Calu3 (cell line): ENCODE measurements around the gene EPS8L2. TPM values are rescaled to one million over a fixed set of nuclear protein-coding genes. Genes with fewer than 3 reads are reported as not detected.

Experiments
- BruUV-seq: library from RNA; stranded (reverse); fragments of 400-500 nt; replicated peaks from 2 replicates; lab custom pipeline; 2021; lab: Mats Ljungman, UMichigan
- CTCF ChIA-PET: fragments of 300-600 bp; sonication (Branson Sonifier 250); formaldehyde crosslinking; loops from one replicate; lab custom pipeline; 2022; ENCODE audit warnings: antibody characterized with exemption; lab: Charles Lee
- DNase-seq: peaks from one replicate; pipeline ENCODE4 v3.0.0; 2022
- H3K27ac Mint-ChIP-seq: one replicate; pipeline ENCODE4 v1.8.0; 2022; ENCODE audit warnings: mixed read lengths; ENCODE audit not compliant: unreplicated experiment
- H3K27me3 Mint-ChIP-seq: one replicate; pipeline ENCODE4 v1.8.0; 2022; ENCODE audit warnings: mixed read lengths; ENCODE audit not compliant: unreplicated experiment
- H3K36me3 Mint-ChIP-seq: one replicate; pipeline ENCODE4 v1.8.0; 2022; ENCODE audit warnings: mild to moderate bottlenecking, moderate library complexity, mixed read lengths; ENCODE audit not compliant: insufficient read depth, unreplicated experiment
- H3K4me1 Mint-ChIP-seq: one replicate; pipeline ENCODE4 v1.8.0; 2022; ENCODE audit warnings: mild to moderate bottlenecking, low read depth, mixed read lengths; ENCODE audit not compliant: unreplicated experiment
- H3K4me3 Mint-ChIP-seq: one replicate; pipeline ENCODE4 v1.8.0; 2022; ENCODE audit warnings: mild to moderate bottlenecking, low read depth, moderate library complexity, mixed read lengths; ENCODE audit not compliant: unreplicated experiment
- H3K9me3 Mint-ChIP-seq: one replicate; pipeline ENCODE4 v1.8.0; 2022; ENCODE audit warnings: low read depth, mixed read lengths; ENCODE audit not compliant: unreplicated experiment
- intact Hi-C: fragments of 100-400 bp; cut with micrococcal nuclease; formaldehyde crosslinking; loops from one replicate; pipeline ENCODE4 v1.10.0; 2022; ENCODE audit not compliant: unreplicated experiment
- total RNA-seq: library from RNA; stranded (reverse); gene quantifications from 2 replicates; pipeline ENCODE4 v1.2.3, GENCODE V29; 2022
- TF ChIP-seq, protein P1 (sequence below): fragments of 200-600 bp; IDR thresholded peaks from one replicate; pipeline ENCODE4 v1.8.0; 2022; ENCODE audit warnings: antibody characterized with exemption; ENCODE audit not compliant: unreplicated experiment

The EPS8L2 gene
- total RNA-seq, 1 experiment from 2014 or later: 212 TPM

GRCh38 chr11:690738-691633 lies 15.0 kb upstream of the EPS8L2 start:
- peaks cover 12% of the 10 kb centered on the region for H3K4me1 Mint-ChIP-seq
- no peaks in the 10 kb centered on the region for H3K9me3 Mint-ChIP-seq
- no peaks in the 10 kb centered on the region for H3K27me3 Mint-ChIP-seq
- peaks cover 66% of the 10 kb centered on the region for H3K36me3 Mint-ChIP-seq
- CTCF ChIA-PET: no interaction called here
- H3K4me3 Mint-ChIP-seq: no peak overlapping the region
- DNase-seq: no peak
- no peak overlapping the region for H3K27ac Mint-ChIP-seq
- TF ChIP-seq, protein P1, sequence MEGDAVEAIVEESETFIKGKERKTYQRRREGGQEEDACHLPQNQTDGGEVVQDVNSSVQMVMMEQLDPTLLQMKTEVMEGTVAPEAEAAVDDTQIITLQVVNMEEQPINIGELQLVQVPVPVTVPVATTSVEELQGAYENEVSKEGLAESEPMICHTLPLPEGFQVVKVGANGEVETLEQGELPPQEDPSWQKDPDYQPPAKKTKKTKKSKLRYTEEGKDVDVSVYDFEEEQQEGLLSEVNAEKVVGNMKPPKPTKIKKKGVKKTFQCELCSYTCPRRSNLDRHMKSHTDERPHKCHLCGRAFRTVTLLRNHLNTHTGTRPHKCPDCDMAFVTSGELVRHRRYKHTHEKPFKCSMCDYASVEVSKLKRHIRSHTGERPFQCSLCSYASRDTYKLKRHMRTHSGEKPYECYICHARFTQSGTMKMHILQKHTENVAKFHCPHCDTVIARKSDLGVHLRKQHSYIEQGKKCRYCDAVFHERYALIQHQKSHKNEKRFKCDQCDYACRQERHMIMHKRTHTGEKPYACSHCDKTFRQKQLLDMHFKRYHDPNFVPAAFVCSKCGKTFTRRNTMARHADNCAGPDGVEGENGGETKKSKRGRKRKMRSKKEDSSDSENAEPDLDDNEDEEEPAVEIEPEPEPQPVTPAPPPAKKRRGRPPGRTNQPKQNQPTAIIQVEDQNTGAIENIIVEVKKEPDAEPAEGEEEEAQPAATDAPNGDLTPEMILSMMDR: no peak
- BruUV-seq: no TSS peak
- intact Hi-C loops: no loop called here

DNA sequence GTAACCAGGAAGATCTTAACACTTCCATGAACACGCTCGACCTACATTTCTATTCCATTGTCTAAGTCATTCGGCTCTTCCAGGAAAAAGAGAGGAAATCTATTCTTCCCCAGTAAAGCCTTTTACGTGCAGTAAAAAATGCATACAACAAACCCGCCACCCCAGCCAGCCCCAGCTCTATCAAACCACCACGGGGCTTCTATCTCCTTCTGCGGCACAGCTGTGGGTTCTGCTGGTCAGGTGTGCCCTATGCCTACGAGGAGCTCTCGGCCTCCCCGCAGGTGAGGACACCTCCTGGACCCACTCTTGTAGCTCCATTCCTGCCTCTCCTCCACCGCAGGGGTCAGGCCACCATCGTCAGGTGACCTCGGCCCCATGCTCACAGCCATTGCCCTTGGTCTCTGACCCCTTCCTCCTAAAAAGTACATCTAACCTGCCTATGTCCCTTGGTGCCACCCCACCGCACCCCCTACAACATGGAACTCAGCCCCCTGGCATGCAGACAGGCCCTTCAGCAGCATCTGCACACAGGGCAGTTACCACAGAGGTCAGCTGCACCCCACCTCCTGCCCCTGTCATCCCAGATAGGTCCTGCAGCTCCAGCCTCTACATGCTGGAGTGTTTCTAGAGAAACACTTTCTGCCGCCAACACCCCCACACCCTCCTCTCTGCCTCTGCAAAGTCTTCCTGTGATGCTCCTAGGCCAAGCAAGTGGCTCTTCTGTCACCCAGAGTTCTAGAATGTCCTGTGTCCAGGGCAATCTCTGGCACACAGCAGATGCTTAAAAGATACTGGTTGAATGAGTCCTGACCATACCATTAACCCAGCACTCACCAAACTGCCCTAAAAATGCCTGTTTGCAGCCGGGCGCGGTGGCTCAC lies 14.1 kb upstream of the EPS8L2 start:
- H3K4me1 Mint-ChIP-seq: peaks cover 12% of the 10 kb centered on the region
- no peaks in the 10 kb centered on the region for H3K27me3 Mint-ChIP-seq
- BruUV-seq: no TSS peak
- intact Hi-C loops: no loop called here
- TF ChIP-seq, protein P1: no peak
- H3K9me3 Mint-ChIP-seq: no peaks in the 10 kb centered on the region
- no peak overlapping the region for H3K27ac Mint-ChIP-seq
- CTCF ChIA-PET: no interaction called here
- no peak for DNase-seq
- H3K4me3 Mint-ChIP-seq: no peak overlapping the region
- peaks cover 68% of the 10 kb centered on the region for H3K36me3 Mint-ChIP-seq

DNA sequence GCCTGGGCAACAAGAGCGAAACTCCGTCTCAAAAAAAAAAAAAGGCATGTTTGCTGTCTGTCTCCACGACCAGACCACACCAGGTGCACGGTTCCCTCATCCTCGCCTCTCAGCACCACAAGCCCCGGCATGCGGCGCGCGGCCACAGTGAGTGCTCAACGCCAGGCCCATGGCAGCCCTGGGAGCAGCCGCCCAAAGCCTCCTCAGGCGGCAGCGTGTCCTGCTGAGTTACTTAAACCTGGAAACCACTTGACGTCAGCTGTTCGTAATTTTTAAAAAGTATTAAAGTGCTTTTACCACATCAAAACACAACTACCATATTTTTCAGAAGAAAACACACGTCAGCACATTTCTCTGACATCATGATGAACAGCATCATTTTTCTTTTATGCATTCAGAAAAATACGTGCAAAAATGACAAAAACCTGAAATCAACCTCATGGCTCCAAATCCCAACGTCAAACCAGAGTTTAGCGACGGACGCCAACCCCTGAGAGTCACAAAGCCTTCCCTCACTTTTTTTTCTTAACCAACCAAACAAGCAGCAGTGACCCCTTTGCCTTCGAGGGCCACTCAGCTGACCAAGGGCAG lies 13.1 kb upstream of the EPS8L2 start:
- TF ChIP-seq, protein P1: no peak
- H3K27me3 Mint-ChIP-seq: no peaks in the 10 kb centered on the region
- peaks cover 12% of the 10 kb centered on the region for H3K4me1 Mint-ChIP-seq
- CTCF ChIA-PET: no interaction called here
- H3K9me3 Mint-ChIP-seq: no peaks in the 10 kb centered on the region
- DNase-seq: no peak
- H3K4me3 Mint-ChIP-seq: peak overlapping the region; percentile 77
- intact Hi-C loops: no loop called here
- TSS peak; percentile 39 for BruUV-seq
- peaks cover 64% of the 10 kb centered on the region for H3K36me3 Mint-ChIP-seq
- H3K27ac Mint-ChIP-seq: peak overlapping the region; percentile 93

- TF ChIP-seq, protein P1: no peak
- no TSS peak for BruUV-seq
- Mint-ChIP-seq H3K27me3 (no peaks in the 10 kb centered on the region), H3K27ac (peak overlapping the region; percentile 93), H3K4me1 (peaks cover 12% of the 10 kb centered on the region), H3K36me3 (peaks cover 69% of the 10 kb centered on the region), H3K9me3 (no peaks in the 10 kb centered on the region), H3K4me3 (peak overlapping the region; percentile 77)
- CTCF ChIA-PET: no interaction called here
- DNase-seq: no peak
- intact Hi-C loops: no loop called here
Measured at GRCh38 chr11:693415-693831, 12.6 kb upstream of the EPS8L2 start.
